Progenitor cell of endocrine pancreas (in vitro differentiated cells): ENCODE results near the gene SLC35F6. TPM values are rescaled to one million over a fixed set of nuclear protein-coding genes. Genes with fewer than 3 reads are reported as not detected.

ENCODE experiments used
- DNase-seq: peaks from one replicate; pipeline ENCODE4 v3.0.0; 2021; ENCODE audit warnings: low spot score; ENCODE audit not compliant: unreplicated experiment
- H3K27ac Mint-ChIP-seq: 2 replicates; pipeline ENCODE4 v1.8.0; 2021; ENCODE audit warnings: mild to moderate bottlenecking, moderate library complexity, mixed read lengths
- H3K27me3 Mint-ChIP-seq: 2 replicates; pipeline ENCODE4 v1.8.0; 2021; ENCODE audit warnings: mixed read lengths
- H3K36me3 Mint-ChIP-seq: 2 replicates; pipeline ENCODE4 v1.8.0; 2022; ENCODE audit warnings: mixed read lengths; ENCODE audit not compliant: insufficient read depth
- H3K4me1 Mint-ChIP-seq: 2 replicates; pipeline ENCODE4 v1.8.0; 2021; ENCODE audit warnings: low read depth, mixed read lengths
- H3K4me3 Mint-ChIP-seq: 2 replicates; pipeline ENCODE4 v1.8.0; 2021; ENCODE audit warnings: low read depth, mild to moderate bottlenecking, moderate library complexity, mixed read lengths
- H3K9me3 Mint-ChIP-seq: 2 replicates; pipeline ENCODE4 v1.8.0; 2021; ENCODE audit warnings: low read depth, mixed read lengths
- CTCF ChIP-seq: fragments of 200-600 bp; sonication (generic); IDR thresholded peaks from one replicate; pipeline ENCODE4 v1.5.0; 2021; ENCODE audit warnings: antibody characterized with exemption, mild to moderate bottlenecking; ENCODE audit not compliant: unreplicated experiment
- total RNA-seq: library from RNA; stranded (reverse); gene quantifications from 2 replicates; pipeline ENCODE4 v1.2.1, GENCODE V29; 2021

The SLC35F6 gene
- total RNA-seq, 1 donor from 2014 or later: 19.9 TPM

- Mint-ChIP-seq H3K36me3 (no peaks in the 10 kb centered on the region), H3K9me3 (peaks cover 4% of the 10 kb centered on the region), H3K27me3 (peaks cover 23% of the 10 kb centered on the region), H3K27ac (no peak overlapping the region), H3K4me1 (no peaks in the 10 kb centered on the region), H3K4me3 (no peak overlapping the region)
- DNase-seq: no peak
- TF ChIP-seq CTCF: no peak
Measured at GRCh38 chr2:26816893-26817292, 52.8 kb downstream of the SLC35F6 start.

DNA sequence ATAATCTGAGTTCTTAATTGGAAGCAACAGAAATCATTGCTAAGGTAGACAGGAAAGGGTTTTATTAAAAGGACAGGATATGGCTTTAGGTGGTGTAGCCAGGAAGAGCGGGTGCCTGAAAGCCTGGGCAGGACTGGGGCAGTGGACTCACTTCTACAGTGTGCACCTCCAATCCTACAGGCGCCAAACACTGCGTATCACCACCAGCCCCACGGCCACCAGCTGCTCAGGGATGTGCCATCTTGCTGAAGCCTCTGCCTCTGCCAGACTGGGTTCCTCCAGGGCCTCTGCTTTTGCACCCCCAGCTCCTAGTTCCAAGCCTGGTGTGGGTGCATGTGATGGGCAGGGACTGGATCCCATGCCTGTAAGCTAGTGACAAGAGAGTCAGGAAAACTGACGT is 54.2 kb downstream of the SLC35F6 start:
- H3K4me3 Mint-ChIP-seq: no peak overlapping the region
- H3K4me1 Mint-ChIP-seq: no peaks in the 10 kb centered on the region
- H3K9me3 Mint-ChIP-seq: peaks cover 4% of the 10 kb centered on the region
- DNase-seq: no peak
- no peak overlapping the region for H3K27ac Mint-ChIP-seq
- no peak for TF ChIP-seq CTCF
- no peaks in the 10 kb centered on the region for H3K36me3 Mint-ChIP-seq
- H3K27me3 Mint-ChIP-seq: peaks cover 23% of the 10 kb centered on the region

DNA sequence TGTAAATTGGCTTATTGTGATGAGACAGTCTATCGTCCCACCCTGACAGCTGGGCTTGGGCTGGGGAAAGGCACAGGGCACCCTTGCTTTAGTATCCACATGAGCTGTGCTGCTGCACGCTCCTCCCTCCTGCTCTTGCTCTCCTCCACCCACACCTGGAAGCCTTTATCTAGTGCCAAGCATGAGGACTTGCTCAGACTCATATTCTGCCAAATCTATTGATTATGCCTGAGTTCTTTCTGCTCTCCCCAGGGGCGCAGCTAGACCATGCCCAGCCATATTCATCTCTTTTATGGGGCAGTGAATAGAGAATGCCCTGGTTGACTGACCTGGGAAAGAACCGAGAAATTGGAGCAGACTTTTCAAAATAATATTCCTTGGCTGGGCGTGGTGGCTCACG is 54.9 kb downstream of the SLC35F6 start:
- Mint-ChIP-seq H3K27me3 (peaks cover 19% of the 10 kb centered on the region), H3K4me3 (no peak overlapping the region), H3K27ac (no peak overlapping the region), H3K4me1 (no peaks in the 10 kb centered on the region), H3K9me3 (peaks cover 4% of the 10 kb centered on the region), H3K36me3 (no peaks in the 10 kb centered on the region)
- no peak for DNase-seq
- no peak for TF ChIP-seq CTCF

DNA sequence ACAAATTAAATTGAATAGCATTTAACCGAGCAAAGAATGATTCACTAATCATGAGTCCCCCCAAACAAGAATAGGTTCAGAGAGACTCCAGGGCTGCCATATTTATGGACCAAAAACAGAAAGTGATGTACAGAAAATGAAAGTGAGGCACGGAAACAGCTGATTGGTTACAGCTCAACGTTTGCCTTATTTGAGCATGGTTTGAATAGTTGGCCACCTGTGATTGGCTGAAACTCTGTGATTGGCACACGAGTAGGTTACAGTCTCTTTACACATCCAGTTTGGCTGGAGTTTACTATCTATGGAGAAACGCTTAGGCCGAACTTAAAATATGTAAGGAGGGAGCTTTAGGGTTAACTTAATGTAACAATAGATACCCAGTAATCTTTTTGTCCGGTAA is 56.8 kb downstream of the SLC35F6 start:
- Mint-ChIP-seq H3K27me3 (peaks cover 19% of the 10 kb centered on the region), H3K36me3 (no peaks in the 10 kb centered on the region), H3K9me3 (no peaks in the 10 kb centered on the region)

GRCh38 chr2:26822877-26823276 is 58.8 kb downstream of the SLC35F6 start:
- Mint-ChIP-seq H3K4me3 (no peak overlapping the region), H3K27me3 (peaks cover 16% of the 10 kb centered on the region), H3K4me1 (no peaks in the 10 kb centered on the region), H3K27ac (no peak overlapping the region), H3K36me3 (no peaks in the 10 kb centered on the region), H3K9me3 (no peaks in the 10 kb centered on the region)
- no peak for DNase-seq
- TF ChIP-seq CTCF: no peak

More for the DNA sequence above, 56.8 kb downstream of the SLC35F6 start:
- no peak overlapping the region for H3K4me3 Mint-ChIP-seq
- DNase-seq: no peak
- no peaks in the 10 kb centered on the region for H3K4me1 Mint-ChIP-seq
- no peak for TF ChIP-seq CTCF
- H3K27ac Mint-ChIP-seq: no peak overlapping the region

Other genes starting within 250 kb of the SLC35F6 start
- gene CIB4, start 122.9 kb upstream of the SLC35F6 start, total RNA-seq: not detected in 2 replicates
- 1.2 and 1.5 TPM in 2 replicates for gene KCNK3, start 71.6 kb upstream of the SLC35F6 start, total RNA-seq
- gene CENPA, start 21.8 kb downstream of the SLC35F6 start, total RNA-seq: 10.5 and 10.7 TPM in 2 replicates
- gene DPYSL5, start 83.8 kb downstream of the SLC35F6 start, total RNA-seq: 70.3 and 75.0 TPM in 2 replicates
- gene MAPRE3, start 206.4 kb downstream of the SLC35F6 start, total RNA-seq: 18.0 and 18.6 TPM in 2 replicates